Measurements from ENCODE around the gene SRPK2.
"Not testable (repeated sequence)": the region's sequence is repeated elsewhere in the genome, so short reads cannot be mapped to it uniquely, and the experiment has no call there.

DNA sequence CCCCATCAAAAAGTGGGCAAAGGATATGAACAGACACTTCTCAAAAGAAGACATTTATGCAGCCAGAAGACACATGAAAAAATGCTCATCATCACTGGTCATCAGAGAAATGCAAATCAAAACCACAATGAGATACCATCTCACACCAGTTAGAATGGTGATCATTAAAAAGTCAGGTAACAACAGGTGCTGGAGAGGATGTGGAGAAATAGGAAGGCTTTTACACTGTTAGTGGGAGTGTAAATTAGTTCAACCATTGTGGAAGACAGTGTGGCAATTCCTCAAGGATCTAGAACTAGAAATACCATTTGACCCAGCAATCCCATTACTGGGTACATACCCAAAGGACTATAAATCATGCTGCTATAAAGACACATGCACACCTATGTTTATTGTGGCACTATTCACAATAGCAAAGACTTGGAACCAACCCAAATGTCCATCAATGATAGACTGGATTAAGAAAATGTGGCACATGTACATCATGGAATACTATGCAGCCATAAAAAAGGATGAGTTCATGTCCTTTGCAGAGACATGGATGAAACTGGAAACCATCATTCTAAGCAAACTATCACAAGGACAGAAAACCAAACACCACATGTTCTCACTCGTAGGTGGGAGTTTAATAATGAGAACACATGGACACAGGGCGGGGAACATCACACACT lies 128.4 kb downstream of the SRPK2 start:
- not testable (repeated sequence) for TF ChIP-seq CTCF (IDR thresholded peaks at IDR 0.05)
- TF ChIP-seq, protein P1, sequence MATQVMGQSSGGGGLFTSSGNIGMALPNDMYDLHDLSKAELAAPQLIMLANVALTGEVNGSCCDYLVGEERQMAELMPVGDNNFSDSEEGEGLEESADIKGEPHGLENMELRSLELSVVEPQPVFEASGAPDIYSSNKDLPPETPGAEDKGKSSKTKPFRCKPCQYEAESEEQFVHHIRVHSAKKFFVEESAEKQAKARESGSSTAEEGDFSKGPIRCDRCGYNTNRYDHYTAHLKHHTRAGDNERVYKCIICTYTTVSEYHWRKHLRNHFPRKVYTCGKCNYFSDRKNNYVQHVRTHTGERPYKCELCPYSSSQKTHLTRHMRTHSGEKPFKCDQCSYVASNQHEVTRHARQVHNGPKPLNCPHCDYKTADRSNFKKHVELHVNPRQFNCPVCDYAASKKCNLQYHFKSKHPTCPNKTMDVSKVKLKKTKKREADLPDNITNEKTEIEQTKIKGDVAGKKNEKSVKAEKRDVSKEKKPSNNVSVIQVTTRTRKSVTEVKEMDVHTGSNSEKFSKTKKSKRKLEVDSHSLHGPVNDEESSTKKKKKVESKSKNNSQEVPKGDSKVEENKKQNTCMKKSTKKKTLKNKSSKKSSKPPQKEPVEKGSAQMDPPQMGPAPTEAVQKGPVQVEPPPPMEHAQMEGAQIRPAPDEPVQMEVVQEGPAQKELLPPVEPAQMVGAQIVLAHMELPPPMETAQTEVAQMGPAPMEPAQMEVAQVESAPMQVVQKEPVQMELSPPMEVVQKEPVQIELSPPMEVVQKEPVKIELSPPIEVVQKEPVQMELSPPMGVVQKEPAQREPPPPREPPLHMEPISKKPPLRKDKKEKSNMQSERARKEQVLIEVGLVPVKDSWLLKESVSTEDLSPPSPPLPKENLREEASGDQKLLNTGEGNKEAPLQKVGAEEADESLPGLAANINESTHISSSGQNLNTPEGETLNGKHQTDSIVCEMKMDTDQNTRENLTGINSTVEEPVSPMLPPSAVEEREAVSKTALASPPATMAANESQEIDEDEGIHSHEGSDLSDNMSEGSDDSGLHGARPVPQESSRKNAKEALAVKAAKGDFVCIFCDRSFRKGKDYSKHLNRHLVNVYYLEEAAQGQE (IDR thresholded peaks at IDR 0.05; ENCODE audit: insufficient read depth in 1 of 2, low read depth in 2 of 2, low read length in 1 of 2), result not testable (repeated sequence)
